ENCODE data around the gene MOCOS. TPM values are rescaled to one million over a fixed set of nuclear protein-coding genes. Genes with fewer than 3 reads are reported as not detected.
A peak's percentile ranks its signal among the peaks of the same experiment; 100 is the strongest.

MOCOS gene
- total and polyA plus RNA-seq, 4 donors, result 1.9 to 27.0 (median 17.0) TPM

- TF ChIP-seq RXRA (IDR thresholded peaks at IDR 0.05), result peak; percentile 89 to 95
- TF ChIP-seq, protein P1, sequence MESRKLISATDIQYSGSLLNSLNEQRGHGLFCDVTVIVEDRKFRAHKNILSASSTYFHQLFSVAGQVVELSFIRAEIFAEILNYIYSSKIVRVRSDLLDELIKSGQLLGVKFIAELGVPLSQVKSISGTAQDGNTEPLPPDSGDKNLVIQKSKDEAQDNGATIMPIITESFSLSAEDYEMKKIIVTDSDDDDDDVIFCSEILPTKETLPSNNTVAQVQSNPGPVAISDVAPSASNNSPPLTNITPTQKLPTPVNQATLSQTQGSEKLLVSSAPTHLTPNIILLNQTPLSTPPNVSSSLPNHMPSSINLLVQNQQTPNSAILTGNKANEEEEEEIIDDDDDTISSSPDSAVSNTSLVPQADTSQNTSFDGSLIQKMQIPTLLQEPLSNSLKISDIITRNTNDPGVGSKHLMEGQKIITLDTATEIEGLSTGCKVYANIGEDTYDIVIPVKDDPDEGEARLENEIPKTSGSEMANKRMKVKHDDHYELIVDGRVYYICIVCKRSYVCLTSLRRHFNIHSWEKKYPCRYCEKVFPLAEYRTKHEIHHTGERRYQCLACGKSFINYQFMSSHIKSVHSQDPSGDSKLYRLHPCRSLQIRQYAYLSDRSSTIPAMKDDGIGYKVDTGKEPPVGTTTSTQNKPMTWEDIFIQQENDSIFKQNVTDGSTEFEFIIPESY (IDR thresholded peaks at IDR 0.05), result peak; percentile 90
- TF ChIP-seq FOXA2 (IDR thresholded peaks at IDR 0.05), result peak; percentile 81
- peak; percentile 88 for TF ChIP-seq FOXA1 (IDR thresholded peaks at IDR 0.05)
- TF ChIP-seq GABPA (IDR thresholded peaks at IDR 0.05 in 1 of 2, conservative IDR thresholded peaks at IDR 0.05 in 1 of 2), result peak; percentile 4 to 61
- peak; percentile 82 to 92 for TF ChIP-seq JUND (IDR thresholded peaks at IDR 0.05)
- peak; percentile 91 for TF ChIP-seq ATF3 (IDR thresholded peaks at IDR 0.05)
- TF ChIP-seq, protein P2, sequence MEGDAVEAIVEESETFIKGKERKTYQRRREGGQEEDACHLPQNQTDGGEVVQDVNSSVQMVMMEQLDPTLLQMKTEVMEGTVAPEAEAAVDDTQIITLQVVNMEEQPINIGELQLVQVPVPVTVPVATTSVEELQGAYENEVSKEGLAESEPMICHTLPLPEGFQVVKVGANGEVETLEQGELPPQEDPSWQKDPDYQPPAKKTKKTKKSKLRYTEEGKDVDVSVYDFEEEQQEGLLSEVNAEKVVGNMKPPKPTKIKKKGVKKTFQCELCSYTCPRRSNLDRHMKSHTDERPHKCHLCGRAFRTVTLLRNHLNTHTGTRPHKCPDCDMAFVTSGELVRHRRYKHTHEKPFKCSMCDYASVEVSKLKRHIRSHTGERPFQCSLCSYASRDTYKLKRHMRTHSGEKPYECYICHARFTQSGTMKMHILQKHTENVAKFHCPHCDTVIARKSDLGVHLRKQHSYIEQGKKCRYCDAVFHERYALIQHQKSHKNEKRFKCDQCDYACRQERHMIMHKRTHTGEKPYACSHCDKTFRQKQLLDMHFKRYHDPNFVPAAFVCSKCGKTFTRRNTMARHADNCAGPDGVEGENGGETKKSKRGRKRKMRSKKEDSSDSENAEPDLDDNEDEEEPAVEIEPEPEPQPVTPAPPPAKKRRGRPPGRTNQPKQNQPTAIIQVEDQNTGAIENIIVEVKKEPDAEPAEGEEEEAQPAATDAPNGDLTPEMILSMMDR (IDR thresholded peaks at IDR 0.05; ENCODE audit: low read depth, low read length, missing input control), result no peak
- peak in 1 of 2 donors; percentile 60 for TF ChIP-seq EGR1 (IDR thresholded peaks at IDR 0.05; ENCODE audit: low read depth in 2 of 2)
- TF ChIP-seq REST (IDR thresholded peaks at IDR 0.05), result peak; percentile 92
- peak; percentile 99 for TF ChIP-seq SP1 (IDR thresholded peaks at IDR 0.05)
- TF ChIP-seq NR2F2 (IDR thresholded peaks at IDR 0.05), result peak; percentile 29
- TF ChIP-seq HNF4A (conservative IDR thresholded peaks at IDR 0.05), result peak; percentile 99
- TF ChIP-seq YY1 (IDR thresholded peaks at IDR 0.05), result peak; percentile 92
- peak; percentile 61 to 64 for TF ChIP-seq RAD21 (IDR thresholded peaks at IDR 0.05)
- TF ChIP-seq HNF4G (IDR thresholded peaks at IDR 0.05), result peak; percentile 99
- TF ChIP-seq TAF1 (conservative IDR thresholded peaks at IDR 0.05), result no peak
- TF ChIP-seq, protein P3, sequence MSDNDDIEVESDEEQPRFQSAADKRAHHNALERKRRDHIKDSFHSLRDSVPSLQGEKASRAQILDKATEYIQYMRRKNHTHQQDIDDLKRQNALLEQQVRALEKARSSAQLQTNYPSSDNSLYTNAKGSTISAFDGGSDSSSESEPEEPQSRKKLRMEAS (IDR thresholded peaks at IDR 0.05), result peak; percentile 94
- Histone ChIP-seq H3K36me3 (ENCODE audit: control insufficient read depth in 4 of 4, insufficient read depth in 3 of 4, low read depth in 1 of 4, low read length in 3 of 4) (peaks cover 7 to 22% (median 19%) of the 10 kb centered on the region in 4 donors), H3K9me3 (ENCODE audit: control insufficient read depth in 4 of 4, low read length in 3 of 4) (no peaks in the 10 kb centered on the region), H3K27ac (ENCODE audit: low read depth in 1 of 2, low read length in 2 of 2) (peak overlapping the region; percentile 76 to 92), H3K4me3 (ENCODE audit: low read depth in 1 of 3, low read length in 3 of 3) (no peak overlapping the region), H3K4me1 (ENCODE audit: control insufficient read depth in 4 of 4, insufficient read depth in 4 of 4, low read length in 3 of 4) (peaks cover 2 to 35% (median 14%) of the 10 kb centered on the region in 4 donors), H3K9ac (ENCODE audit: low read depth in 1 of 2, low read length in 2 of 2) (peak overlapping the region in 1 of 2 donors; percentile 59), H3K27me3 (ENCODE audit: control insufficient read depth in 4 of 4, insufficient read depth in 4 of 4, low read length in 3 of 4) (no peaks in the 10 kb centered on the region)
- DNase-seq (ENCODE audit: low spot score), result peak; percentile 65
- 27% methylated on average over 2 of the region's 2 CpGs for WGBS
These were observed 11.1 kb upstream of the MOCOS start for GRCh38 chr18:36176177-36176584.

Data from liver (tissue), 9 donors.